Naive thymus-derived CD8-positive, alpha-beta T cell (primary cell): Measurements from ENCODE around the gene CSNK2A1. TPM values are rescaled to one million over a fixed set of nuclear protein-coding genes. Genes with fewer than 3 reads are reported as not detected.
A peak's percentile ranks its signal among the peaks of the same experiment; 100 is the strongest.

Source experiments
- ATAC-seq, 2 donors: fragments of 150-1000 bp; cut with Tn5 transposase in 1 of 2; sonication (Bioruptor Pico), chemical (Tn5 transposase) in 1 of 2; 1 replicate in 1 of 2; 2 replicates in 1 of 2; pipeline ENCODE4 v1.10.0; 2021; ENCODE audit warnings: mild to moderate bottlenecking in 2 of 2, moderate library complexity in 2 of 2
- POLR2A ChIA-PET: fragments of 350-600 bp; sonication (Branson Sonifier 250); formaldehyde crosslinking; loops from one replicate; lab custom pipeline; 2021; ENCODE audit warnings: antibody characterized with exemption; lab: Charles Lee
- DNase-seq, 10 donors: peaks; one replicate each; pipeline versions ENCODE4 v3.0.0 to v3.0.0-alpha.2; 2020 to 2022
- H3K27ac Mint-ChIP-seq, 10 donors: one replicate each; pipeline ENCODE4 v1.8.0; 2020 to 2022; ENCODE audit warnings: mild to moderate bottlenecking in 10 of 10, mixed read lengths in 10 of 10, moderate library complexity in 4 of 10, inconsistent platforms in 1 of 10
- H3K27me3 Mint-ChIP-seq, 5 donors: one replicate each; pipeline ENCODE4 v1.8.0; 2021 to 2022; ENCODE audit warnings: mixed read lengths in 5 of 5
- H3K36me3 Mint-ChIP-seq, 3 donors: one replicate each; pipeline ENCODE4 v1.8.0; 2020 to 2022; ENCODE audit warnings: mixed read lengths in 3 of 3, mild to moderate bottlenecking in 2 of 3, inconsistent platforms in 1 of 3
- H3K4me1 Mint-ChIP-seq, 4 donors: one replicate each; pipeline ENCODE4 v1.8.0; 2021 to 2022; ENCODE audit warnings: mixed read lengths in 4 of 4
- H3K4me3 Mint-ChIP-seq, 10 donors: one replicate each; pipeline ENCODE4 v1.8.0; 2020 to 2022; ENCODE audit warnings: mild to moderate bottlenecking in 10 of 10, mixed read lengths in 10 of 10, moderate library complexity in 6 of 10, inconsistent platforms in 1 of 10
- H3K9me3 Mint-ChIP-seq, 9 donors: one replicate each; pipeline ENCODE4 v1.8.0; 2020 to 2022; ENCODE audit warnings: mixed read lengths in 9 of 9, mild to moderate bottlenecking in 3 of 9, inconsistent platforms in 1 of 9, moderate library complexity in 1 of 9
- polyA plus RNA-seq, 3 donors: library from polyadenylated mRNA; unstranded; fragments of 300-500 nt; fragmentation: Illumina TruSeq; gene quantifications; one replicate each; pipeline ENCODE4 v1.2.3, GENCODE V29; 2021
- total RNA-seq, 8 experiments: library from RNA in 2 of 8; stranded (reverse) in 2 of 8; gene quantifications; one replicate each; pipeline ENCODE4 v1.2.3 and lab custom pipeline; 2021 to 2026

The CSNK2A1 gene
- total and polyA plus RNA-seq, 5 experiments from 2014 or later = 49.6 to 93.8 (median 52.0) TPM

DNA sequence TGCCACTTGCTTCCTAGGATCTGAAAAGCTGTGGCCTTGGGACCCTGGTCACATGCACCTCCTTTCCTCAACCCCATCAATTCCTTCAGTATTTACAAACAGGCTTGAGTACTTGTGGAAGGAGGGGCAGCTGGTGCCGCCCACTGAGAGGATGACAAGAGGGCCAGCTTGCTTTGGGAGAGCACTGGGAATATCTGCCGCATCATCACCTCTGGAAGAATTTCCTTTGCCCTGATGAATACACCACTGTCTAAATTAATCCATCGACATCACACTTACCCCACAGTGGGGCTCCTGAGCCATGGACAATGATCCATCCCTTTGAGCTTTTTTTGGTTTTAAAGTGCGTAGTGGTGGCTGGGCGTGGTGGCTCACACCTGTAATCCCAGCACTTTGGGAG, 107.1 kb downstream of the CSNK2A1 start:
- H3K27ac Mint-ChIP-seq = no peak overlapping the region
- no peaks in the 10 kb centered on the region for H3K27me3 Mint-ChIP-seq
- no peaks in the 10 kb centered on the region for H3K9me3 Mint-ChIP-seq
- ATAC-seq = no peak
- POLR2A ChIA-PET = interaction anchor here (0.8 kb wide), 1 partner anchor 58 kb away, joined by 4 read pairs; no protein-coding TSS in a partner anchor
- peaks cover 5 to 49% (median 29%) of the 10 kb centered on the region in 3 donors for H3K36me3 Mint-ChIP-seq
- peaks cover 39 to 73% (median 70%) of the 10 kb centered on the region in 4 donors for H3K4me1 Mint-ChIP-seq
- H3K4me3 Mint-ChIP-seq = no peak overlapping the region
- no peak for DNase-seq

DNA sequence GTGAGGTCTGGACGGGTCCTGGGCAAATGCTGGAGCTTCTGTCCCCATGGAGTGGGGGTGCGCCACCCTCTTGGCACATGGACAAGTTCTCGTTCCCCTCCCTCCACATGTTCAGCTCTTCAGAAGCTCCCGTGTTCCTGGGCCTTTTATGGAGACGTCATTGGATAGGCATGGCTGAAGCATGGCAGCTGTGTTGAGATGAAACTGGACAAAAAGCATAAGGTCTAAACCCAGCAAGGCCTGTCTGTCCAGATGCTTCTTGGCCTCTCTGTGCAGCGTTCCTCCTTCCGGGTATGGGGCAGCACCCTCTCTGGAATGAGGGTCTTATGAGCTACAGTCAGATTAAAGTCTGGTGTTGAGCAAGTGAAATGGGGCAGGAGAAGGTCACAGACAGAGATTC, 108.0 kb downstream of the CSNK2A1 start:
- no peaks in the 10 kb centered on the region for H3K27me3 Mint-ChIP-seq
- H3K36me3 Mint-ChIP-seq = peaks cover 0 to 49% (median 21%) of the 10 kb centered on the region in 3 donors
- peak overlapping the region in 1 of 10 donors; percentile 59 for H3K27ac Mint-ChIP-seq
- POLR2A ChIA-PET = interaction anchor here (0.6 kb wide), 1 partner anchor 45 kb away, joined by 6 read pairs; no protein-coding TSS in a partner anchor
- peak overlapping the region in 1 of 10 donors; percentile 38 for H3K4me3 Mint-ChIP-seq
- DNase-seq (no peak), ATAC-seq (no peak)
- peaks cover 37 to 79% (median 71%) of the 10 kb centered on the region in 4 donors for H3K4me1 Mint-ChIP-seq
- no peaks in the 10 kb centered on the region for H3K9me3 Mint-ChIP-seq

DNA sequence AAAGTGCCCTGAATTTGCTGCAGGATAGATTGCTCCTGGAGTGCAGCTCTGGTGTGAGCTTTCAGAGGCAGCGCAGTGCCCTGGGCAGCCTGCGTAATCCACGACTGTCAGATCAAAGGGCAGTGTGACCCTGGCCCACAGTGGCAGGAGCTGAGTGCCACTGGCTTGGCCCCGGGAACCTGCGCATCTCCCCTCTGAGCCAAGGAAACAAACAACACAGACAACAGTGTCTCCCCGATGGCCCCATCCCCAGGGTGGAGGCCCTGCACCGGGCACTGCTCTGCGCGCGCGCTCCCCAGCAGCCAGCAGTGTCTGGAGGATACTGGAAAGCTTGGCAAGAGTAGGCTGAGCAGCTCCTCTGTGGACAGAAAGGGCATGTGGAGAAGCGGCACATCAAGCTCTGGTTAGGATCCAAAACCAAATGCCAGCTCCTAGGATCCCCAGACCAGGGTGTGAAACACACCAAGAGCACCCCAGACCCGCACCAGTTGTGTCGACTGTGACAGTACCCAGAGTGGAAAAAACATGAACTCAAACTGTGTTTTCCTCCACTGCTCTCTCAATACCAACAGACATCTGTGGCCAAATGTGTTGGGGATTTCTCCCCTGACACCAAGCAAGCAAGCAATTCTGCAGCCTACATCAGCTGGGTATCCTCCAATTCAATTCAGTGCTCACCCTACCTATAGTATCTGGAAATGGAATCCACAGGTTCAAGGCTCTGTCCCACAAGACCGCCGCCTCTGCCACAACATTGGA, 108.8 kb downstream of the CSNK2A1 start:
- Mint-ChIP-seq H3K27me3 (no peaks in the 10 kb centered on the region), H3K4me3 (peak overlapping the region in 3 of 10 donors; percentile 42 to 76 (median 68)), H3K4me1 (peaks cover 34 to 74% (median 67%) of the 10 kb centered on the region in 4 donors), H3K27ac (no peak overlapping the region), H3K9me3 (no peaks in the 10 kb centered on the region), H3K36me3 (peaks cover 0 to 47% (median 14%) of the 10 kb centered on the region in 3 donors)
- POLR2A ChIA-PET = interaction anchor here (0.6 to 1.0 kb wide), 3 partner anchors 9 to 44 kb away, joined by 3 to 6 read pairs (median 3); no protein-coding TSS in a partner anchor
- ATAC-seq (no peak), DNase-seq (no peak)

DNA sequence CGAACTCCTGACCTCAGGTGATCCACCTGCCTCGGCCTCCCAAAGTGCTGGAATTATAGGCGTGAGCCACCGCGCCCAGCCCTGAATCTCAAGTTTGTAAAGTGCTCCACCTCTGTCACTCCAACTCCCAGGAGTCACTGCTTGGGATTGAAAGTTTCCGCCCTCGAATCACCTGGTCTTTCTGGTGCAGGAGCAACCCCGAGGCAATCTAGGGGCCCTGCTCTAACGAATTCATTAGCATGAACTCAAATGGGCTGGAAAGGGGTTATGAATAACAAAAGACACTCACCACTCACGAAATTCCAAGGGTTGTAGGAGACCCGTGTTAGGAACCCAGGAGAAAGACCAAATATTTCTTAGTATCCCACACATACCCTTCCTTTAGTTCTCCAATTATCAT, 109.4 kb downstream of the CSNK2A1 start:
- Mint-ChIP-seq H3K36me3 (peaks cover 0 to 45% (median 10%) of the 10 kb centered on the region in 3 donors), H3K27me3 (no peaks in the 10 kb centered on the region), H3K27ac (peak overlapping the region in 4 of 10 donors; percentile 12 to 79 (median 32)), H3K4me1 (peaks cover 28 to 68% (median 60%) of the 10 kb centered on the region in 4 donors), H3K4me3 (peak overlapping the region in 6 of 10 donors; percentile 6 to 77 (median 55)), H3K9me3 (no peaks in the 10 kb centered on the region)
- POLR2A ChIA-PET = interaction anchor here (0.6 to 1.0 kb wide), 2 partner anchors 9 to 27 kb away, joined by 3 read pairs; no protein-coding TSS in a partner anchor
- DNase-seq = no peak
- no peak for ATAC-seq

DNA sequence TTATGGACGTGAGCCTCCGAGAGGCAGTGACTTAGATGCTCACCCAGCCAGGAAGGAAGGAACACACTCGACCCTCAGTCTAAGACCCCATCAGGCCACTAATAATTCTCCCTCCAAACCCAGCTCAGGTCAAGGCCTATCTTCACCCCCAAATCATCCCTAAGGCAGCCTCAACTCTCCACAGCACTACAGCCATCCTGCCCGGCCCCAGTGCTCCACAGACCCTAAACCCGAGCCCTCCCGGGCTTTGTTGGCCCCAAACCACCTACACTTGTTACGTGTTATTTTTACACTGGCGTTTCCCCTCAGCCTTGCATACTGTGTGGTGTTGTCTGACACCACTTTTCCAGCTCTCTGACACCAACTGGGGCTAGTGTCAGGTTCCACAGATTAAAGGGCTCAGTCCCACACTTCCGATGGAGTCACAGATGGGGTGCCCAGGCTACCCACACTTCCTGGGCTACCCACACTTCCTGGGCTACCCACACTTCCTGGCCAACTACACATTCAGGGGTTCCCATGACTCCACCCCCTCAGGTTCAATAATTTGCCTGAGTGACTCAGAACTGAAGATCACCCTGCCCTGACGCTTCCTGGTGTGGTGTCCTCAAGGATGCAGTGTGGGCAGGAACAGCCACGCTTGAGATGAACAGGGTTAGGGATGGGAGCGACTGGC, 110.2 kb downstream of the CSNK2A1 start:
- Mint-ChIP-seq H3K9me3 (no peaks in the 10 kb centered on the region), H3K27ac (peak overlapping the region; percentile 28 to 86 (median 74)), H3K4me1 (peaks cover 21 to 61% (median 53%) of the 10 kb centered on the region in 4 donors), H3K27me3 (no peaks in the 10 kb centered on the region), H3K36me3 (peaks cover 0 to 46% (median 10%) of the 10 kb centered on the region in 3 donors), H3K4me3 (peak overlapping the region in 9 of 10 donors; percentile 36 to 77 (median 62))
- DNase-seq = peak in 4 of 10 donors; percentile 15 to 50 (median 34)
- peak; percentile 51 to 70 for ATAC-seq
- POLR2A ChIA-PET = interaction anchor here (0.6 kb wide), 1 partner anchor 411 kb away, joined by 3 read pairs; no protein-coding TSS in a partner anchor

DNA sequence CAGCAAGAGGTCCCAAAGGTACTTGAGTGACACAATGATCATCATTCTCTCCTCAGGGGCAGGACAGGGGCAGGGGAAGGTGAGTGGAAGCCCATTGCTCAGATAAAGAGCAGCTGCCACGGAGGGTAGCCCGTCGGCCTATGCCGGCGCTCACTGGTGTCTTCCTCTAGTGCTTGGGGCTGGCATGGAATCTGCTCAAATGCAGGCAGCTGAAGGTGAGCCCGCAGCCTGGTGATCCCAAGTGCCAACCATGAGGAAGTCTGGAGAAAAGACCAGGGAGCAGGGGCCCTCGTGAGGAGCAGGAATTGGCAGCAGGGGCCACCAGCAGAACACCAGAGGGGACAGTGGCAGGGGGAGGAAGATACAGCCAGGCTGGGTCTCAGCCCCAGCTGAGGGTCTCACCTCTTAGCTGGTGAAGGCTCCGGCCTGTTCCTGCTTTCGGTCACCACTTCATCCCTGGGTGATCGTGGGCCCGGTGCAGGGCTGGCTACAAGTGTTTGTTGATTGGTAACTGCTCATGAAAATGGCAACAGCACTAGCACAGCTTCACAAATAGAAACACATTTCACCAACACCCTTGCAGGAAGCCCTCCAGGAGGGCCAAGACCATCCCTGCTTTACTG, 110.8 kb downstream of the CSNK2A1 start:
- DNase-seq = no peak
- H3K27ac Mint-ChIP-seq = peak overlapping the region in 7 of 10 donors; percentile 28 to 85 (median 79)
- no peaks in the 10 kb centered on the region for H3K27me3 Mint-ChIP-seq
- POLR2A ChIA-PET = no interaction called here
- H3K4me1 Mint-ChIP-seq = peaks cover 18 to 54% (median 46%) of the 10 kb centered on the region in 4 donors
- peak overlapping the region in 7 of 10 donors; percentile 37 to 76 (median 54) for H3K4me3 Mint-ChIP-seq
- H3K9me3 Mint-ChIP-seq = no peaks in the 10 kb centered on the region
- no peak for ATAC-seq
- peaks cover 0 to 49% (median 10%) of the 10 kb centered on the region in 3 donors for H3K36me3 Mint-ChIP-seq

DNA sequence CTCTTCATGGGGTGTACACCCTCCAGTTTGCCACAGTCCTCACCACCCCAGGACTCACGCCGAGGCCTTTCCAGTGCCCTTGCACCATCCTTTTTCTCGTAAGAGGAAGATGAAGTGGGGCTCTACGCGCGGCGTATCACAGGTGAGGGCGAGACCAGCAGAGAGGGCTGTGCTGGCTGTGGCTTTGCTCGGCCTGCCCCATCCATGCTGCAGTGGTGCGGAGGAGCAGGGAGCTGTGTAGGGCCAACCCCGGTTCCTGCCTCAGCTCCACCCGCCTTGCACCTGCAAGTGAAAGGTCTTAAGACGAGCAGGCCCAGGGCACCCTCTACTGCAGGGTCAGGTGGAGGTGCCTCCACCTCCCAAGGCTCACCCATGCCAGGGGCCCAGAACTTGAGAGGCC, 111.4 kb downstream of the CSNK2A1 start:
- Mint-ChIP-seq H3K4me3 (no peak overlapping the region), H3K27me3 (no peaks in the 10 kb centered on the region), H3K9me3 (no peaks in the 10 kb centered on the region), H3K36me3 (peaks cover 0 to 49% (median 10%) of the 10 kb centered on the region in 3 donors), H3K27ac (peak overlapping the region in 2 of 10 donors; percentile 7 to 9), H3K4me1 (peaks cover 18 to 48% (median 40%) of the 10 kb centered on the region in 4 donors)
- ATAC-seq (no peak), DNase-seq (no peak)
- POLR2A ChIA-PET = no interaction called here

DNA sequence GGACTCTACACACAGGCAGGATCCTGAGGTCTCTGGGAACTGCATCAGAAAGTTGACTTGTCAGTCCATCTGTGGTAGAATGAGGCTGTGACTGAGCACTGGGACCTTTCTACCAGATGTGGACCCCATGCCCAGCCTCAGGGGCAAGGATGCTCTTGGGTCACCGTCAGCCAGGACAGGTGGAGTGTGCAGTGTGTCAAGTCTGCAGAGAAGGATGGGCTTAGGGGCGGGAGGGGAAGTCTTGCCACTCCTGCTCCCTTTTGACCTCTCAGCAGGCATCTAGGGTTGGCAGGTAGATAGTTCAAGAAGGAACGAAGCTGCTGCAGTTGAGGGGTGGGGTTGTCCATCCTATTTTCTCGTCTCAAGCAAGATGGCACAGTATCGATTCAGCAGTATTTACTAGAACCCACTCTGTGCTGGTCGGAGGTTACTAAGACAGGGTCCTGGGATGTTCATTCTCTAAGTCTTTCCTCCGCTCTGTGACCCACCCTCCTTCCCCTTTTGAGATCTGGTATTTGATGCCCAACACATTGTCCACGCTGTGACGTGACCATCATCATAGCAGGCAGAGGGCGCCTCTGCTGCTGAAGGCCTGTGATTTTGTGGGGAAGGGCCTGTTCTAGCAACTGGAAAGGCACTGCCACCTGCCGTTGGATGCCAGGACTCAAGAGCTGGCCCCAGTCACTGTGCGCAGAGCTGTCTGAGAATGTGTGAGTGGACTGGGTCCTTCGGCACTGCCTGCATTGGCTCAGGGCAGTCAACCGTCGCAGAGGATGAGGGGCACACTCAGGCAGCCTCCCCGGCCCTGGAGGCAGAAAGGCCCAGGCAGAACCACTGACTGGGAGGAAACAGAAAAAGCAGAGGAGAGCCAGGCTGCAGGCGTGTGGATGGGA, 112.3 kb downstream of the CSNK2A1 start:
- no peaks in the 10 kb centered on the region for H3K27me3 Mint-ChIP-seq
- no peaks in the 10 kb centered on the region for H3K9me3 Mint-ChIP-seq
- peaks cover 18 to 47% (median 36%) of the 10 kb centered on the region in 4 donors for H3K4me1 Mint-ChIP-seq
- H3K27ac Mint-ChIP-seq = peak overlapping the region in 3 of 10 donors; percentile 38 to 50 (median 48)
- H3K36me3 Mint-ChIP-seq = peaks cover 0 to 47% (median 13%) of the 10 kb centered on the region in 3 donors
- DNase-seq = peak in 2 of 10 donors; percentile 7 to 17
- POLR2A ChIA-PET = interaction anchor here (0.6 kb wide), 1 partner anchor 22 kb away, joined by 3 read pairs; no protein-coding TSS in a partner anchor
- ATAC-seq = peak; percentile 33 to 45
- H3K4me3 Mint-ChIP-seq = peak overlapping the region in 1 of 10 donors; percentile 45

DNA sequence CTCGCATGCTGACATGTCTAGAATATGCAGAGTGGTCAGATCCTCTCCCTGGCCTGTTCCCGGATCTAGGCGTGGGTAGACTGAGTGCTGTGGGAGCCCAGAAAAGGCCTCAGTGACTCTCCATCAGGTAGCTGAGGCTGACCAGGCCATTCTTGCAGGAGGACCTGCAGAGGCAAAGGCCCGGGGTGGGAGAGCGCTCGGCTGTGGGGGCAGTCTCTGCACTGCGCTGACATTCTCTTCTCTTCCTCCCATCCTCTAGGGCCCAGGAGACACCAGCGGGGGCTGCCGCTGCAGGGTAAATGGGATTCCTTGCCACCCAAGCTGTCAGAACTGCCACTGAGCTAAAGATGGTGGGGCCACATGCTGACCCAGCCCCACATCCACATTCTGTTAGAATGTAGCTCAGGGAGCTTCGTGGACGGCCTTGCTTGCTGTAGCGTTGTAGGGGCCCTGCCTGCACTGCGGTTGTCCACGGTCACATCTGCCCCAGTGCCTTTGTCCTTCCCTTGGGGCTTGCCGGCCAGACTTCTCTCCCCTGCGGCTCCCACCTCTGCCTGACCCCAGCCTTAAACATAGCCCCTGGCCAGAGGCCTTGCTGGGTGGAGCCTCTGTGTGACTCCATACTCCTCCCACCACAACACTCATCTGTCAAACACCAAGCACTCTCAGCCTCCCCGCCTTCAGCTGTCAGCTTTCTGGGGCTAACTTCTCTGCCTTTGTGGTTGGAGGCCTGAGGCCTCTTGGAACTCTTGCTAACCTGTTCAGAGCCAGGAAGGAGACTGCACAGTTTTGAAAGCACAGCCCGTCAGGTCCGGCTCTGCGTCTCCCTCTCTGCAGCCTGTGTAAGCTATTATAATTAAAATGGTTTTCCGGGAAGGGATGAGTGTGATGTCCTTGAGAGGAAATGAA, 113.2 kb downstream of the CSNK2A1 start:
- Mint-ChIP-seq H3K4me1 (peaks cover 18 to 39% (median 29%) of the 10 kb centered on the region in 4 donors), H3K4me3 (no peak overlapping the region), H3K27ac (peak overlapping the region in 3 of 10 donors; percentile 3 to 73 (median 24)), H3K27me3 (no peaks in the 10 kb centered on the region), H3K36me3 (peaks cover 0 to 44% (median 8%) of the 10 kb centered on the region in 3 donors), H3K9me3 (no peaks in the 10 kb centered on the region)
- POLR2A ChIA-PET = interaction anchor here (0.6 kb wide), 1 partner anchor 21 kb away, joined by 3 read pairs; no protein-coding TSS in a partner anchor
- DNase-seq (no peak), ATAC-seq (no peak)

DNA sequence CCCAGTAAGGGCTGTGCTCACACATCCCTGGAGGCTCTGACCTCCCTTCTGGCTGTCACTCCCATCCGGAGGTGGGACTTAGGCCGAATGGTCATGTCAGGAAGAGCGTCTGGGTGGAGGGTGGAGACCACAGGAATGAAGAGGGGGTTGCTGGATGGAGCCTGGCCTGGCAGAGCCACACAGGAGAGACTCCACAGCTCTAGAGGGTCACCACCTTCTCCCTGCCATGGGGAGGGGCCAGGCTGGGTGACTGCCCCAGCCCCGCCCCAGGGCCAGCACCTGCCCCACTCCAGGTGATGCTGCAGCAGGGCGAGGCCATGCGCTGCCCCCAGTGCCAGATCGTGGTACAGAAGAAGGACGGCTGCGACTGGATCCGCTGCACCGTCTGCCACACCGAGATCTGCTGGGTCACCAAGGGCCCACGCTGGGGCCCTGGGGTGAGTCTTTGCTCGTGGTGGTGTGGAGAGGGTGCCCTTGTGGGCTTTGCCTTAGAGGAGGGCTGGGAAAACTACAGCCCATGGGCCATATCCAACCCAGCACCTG, 114.9 kb downstream of the CSNK2A1 start:
- no peaks in the 10 kb centered on the region for H3K27me3 Mint-ChIP-seq
- H3K27ac Mint-ChIP-seq = peak overlapping the region in 2 of 10 donors; percentile 14 to 62
- ATAC-seq = no peak
- no peak for DNase-seq
- H3K4me1 Mint-ChIP-seq = peaks cover 12 to 34% (median 16%) of the 10 kb centered on the region in 4 donors
- POLR2A ChIA-PET = no interaction called here
- no peaks in the 10 kb centered on the region for H3K9me3 Mint-ChIP-seq
- H3K4me3 Mint-ChIP-seq = no peak overlapping the region
- peaks cover 0 to 54% (median 7%) of the 10 kb centered on the region in 3 donors for H3K36me3 Mint-ChIP-seq
